Neural cell (in vitro differentiated cells): ENCODE measurements around the gene OGA. TPM values are rescaled to one million over a fixed set of nuclear protein-coding genes. Genes with fewer than 3 reads are reported as not detected.

Experiments
- H2AFZ ChIP-seq: fragments of 200-600, 300-800 bp; sonication (generic), shearing (Covaris generic); 2 replicates; pipeline ENCODE4 v1.6.0; 2014; ENCODE audit warnings: low read depth, mild to moderate bottlenecking, antibody characterized with exemption, low read length, moderate library complexity
- H3F3A ChIP-seq: fragments of 200-600 bp; shearing (Covaris generic); 2 replicates; pipeline ENCODE4 v1.6.1; 2016; ENCODE audit warnings: mild to moderate bottlenecking, moderate library complexity, mixed read lengths, antibody characterized with exemption, low read length; ENCODE audit not compliant: insufficient read depth, poor library complexity, severe bottlenecking
- H3K27ac ChIP-seq: fragments of 200-600, 300-800 bp; sonication (generic), shearing (Covaris generic); 2 replicates; pipeline ENCODE4 v1.5.1; 2014; ENCODE audit warnings: mild to moderate bottlenecking, low read length, moderate library complexity
- H3K27me3 ChIP-seq: fragments of 300-800, 200-600 bp; sonication (generic), shearing (Covaris generic); 2 replicates; pipeline ENCODE4 v1.6.0; 2014; ENCODE audit warnings: mild to moderate bottlenecking, low read depth, low read length, moderate library complexity; ENCODE audit not compliant: insufficient read depth
- H3K36me3 ChIP-seq: fragments of 300-800, 200-600 bp; sonication (generic), shearing (Covaris generic); 2 replicates; pipeline ENCODE4 v1.5.1; 2014; ENCODE audit warnings: mild to moderate bottlenecking, antibody characterized with exemption, low read length, moderate library complexity; ENCODE audit not compliant: insufficient read depth
- H3K4me2 ChIP-seq: fragments of 300-800, 200-600 bp; sonication (generic), shearing (Covaris generic); 2 replicates; pipeline ENCODE4 v1.6.0; 2014; ENCODE audit warnings: mild to moderate bottlenecking, low read length
- H3K4me3 ChIP-seq: fragments of 300-800, 200-600 bp; sonication (generic), shearing (Covaris generic); 2 replicates; pipeline ENCODE4 v1.5.1; 2014; ENCODE audit warnings: mild to moderate bottlenecking, low read length, moderate library complexity
- H3K79me2 ChIP-seq: fragments of 200-600 bp; shearing (Covaris generic); replicated peaks from 2 replicates; pipeline ENCODE4 v1.6.0; 2014; ENCODE audit warnings: mild to moderate bottlenecking, low read length, moderate library complexity; ENCODE audit not compliant: insufficient read depth
- H3K9ac ChIP-seq: fragments of 300-800, 200-600 bp; sonication (generic), shearing (Covaris generic); 2 replicates; pipeline ENCODE4 v1.6.1; 2016; ENCODE audit warnings: mild to moderate bottlenecking, low read length, mixed read lengths
- H3K9me2 ChIP-seq: fragments of 200-600 bp; shearing (Covaris generic); 2 replicates; pipeline ENCODE4 v1.6.1; 2016; ENCODE audit warnings: mild to moderate bottlenecking, low read length, mixed read lengths; ENCODE audit not compliant: insufficient read depth
- H3K9me3 ChIP-seq: fragments of 200-600, 300-800 bp; sonication (generic), shearing (Covaris generic); 2 replicates; pipeline ENCODE4 v1.6.1; 2016; ENCODE audit warnings: mild to moderate bottlenecking, mixed run types, low read length, moderate library complexity, mixed read lengths
- H4K20me1 ChIP-seq: fragments of 200-600 bp; shearing (Covaris generic); 2 replicates; pipeline ENCODE4 v1.6.1; 2016; ENCODE audit warnings: mild to moderate bottlenecking, mixed run types; ENCODE audit not compliant: insufficient read depth
- EP300 ChIP-seq: fragments of 450-650 bp; conservative IDR thresholded peaks from 2 replicates; pipeline ENCODE4 v1.6.1; 2014; ENCODE audit warnings: antibody characterized with exemption, mild to moderate bottlenecking, moderate library complexity; ENCODE audit not compliant: poor library complexity, severe bottlenecking
- EZH2 ChIP-seq: fragments of 200-600, 300-800 bp; shearing (Covaris generic), sonication (generic); IDR thresholded peaks from 2 replicates; pipeline ENCODE4 v1.6.1; 2014; ENCODE audit warnings: antibody characterized with exemption, low read length, borderline replicate concordance, mild to moderate bottlenecking; ENCODE audit not compliant: insufficient read depth, poor library complexity, severe bottlenecking
- POLR2AphosphoS5 ChIP-seq: IDR thresholded peaks from 2 replicates; pipeline ENCODE4 v1.6.1; 2012
- RAD21 ChIP-seq: fragments of 450-650 bp; conservative IDR thresholded peaks from 2 replicates; pipeline ENCODE4 v1.6.1; 2014; ENCODE audit warnings: antibody characterized with exemption, mild to moderate bottlenecking, moderate library complexity
- SMC3 ChIP-seq: fragments of 450-650 bp; conservative IDR thresholded peaks from 2 replicates; pipeline ENCODE4 v1.6.1; 2014; ENCODE audit warnings: antibody characterized with exemption, mild to moderate bottlenecking, moderate library complexity; ENCODE audit not compliant: poor library complexity
- TAF1 ChIP-seq: IDR thresholded peaks from 2 replicates; pipeline ENCODE4 v1.6.1; 2012; ENCODE audit warnings: low read depth
- polyA plus RNA-seq: library from polyadenylated mRNA; depleted of rRNA; stranded (reverse); fragments of >200 nt; gene quantifications from 2 replicates; pipeline ENCODE4 v1.2.3, GENCODE V29; 2014
- TF ChIP-seq, protein P1 (sequence below): IDR thresholded peaks from 2 replicates; pipeline ENCODE4 v1.6.1; 2012; ENCODE audit warnings: borderline replicate concordance
- TF ChIP-seq, protein P2 (sequence below): fragments of 450-650 bp; IDR thresholded peaks from 2 replicates; pipeline ENCODE4 v1.5.1; 2014; ENCODE audit warnings: antibody characterized with exemption, mild to moderate bottlenecking, moderate library complexity; ENCODE audit not compliant: poor library complexity, severe bottlenecking

OGA gene
- polyA plus RNA-seq, 1 donor from 2014 or later, result 357 TPM

DNA sequence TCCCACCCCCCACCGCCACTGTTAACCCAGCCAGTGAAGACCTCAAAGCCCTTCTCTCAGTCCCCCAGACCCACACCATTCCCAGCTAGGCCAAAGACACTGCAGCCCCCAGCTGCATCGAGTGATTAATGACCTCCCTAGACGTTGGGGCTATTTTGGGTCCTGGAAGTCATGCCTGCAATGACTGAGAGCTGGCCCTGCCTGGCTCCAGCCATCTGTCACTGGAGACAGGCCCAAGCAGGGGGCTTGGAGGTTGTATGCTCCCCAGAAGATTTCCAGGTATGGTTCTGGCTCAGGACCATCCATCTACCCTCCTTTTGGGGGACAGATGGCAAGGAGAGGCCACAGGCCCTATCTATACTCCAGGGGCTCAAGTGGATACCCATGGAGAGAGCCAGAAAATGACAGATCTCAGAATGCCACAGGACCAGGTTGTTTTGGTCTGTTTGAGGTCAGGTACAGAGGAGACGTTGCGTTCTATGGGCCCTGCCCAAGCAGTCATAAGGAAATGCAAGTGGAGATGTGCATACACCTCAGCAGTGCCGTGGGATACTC is 20.2 kb upstream of the OGA start:
- Histone ChIP-seq H3F3A (no peaks in the 10 kb centered on the region), H3K4me2 (no peak overlapping the region), H3K36me3 (no peaks in the 10 kb centered on the region), H3K27me3 (peaks cover 26% of the 10 kb centered on the region), H3K4me3 (no peak overlapping the region), H3K9me2 (no peaks in the 10 kb centered on the region), H2AFZ (no peak overlapping the region), H4K20me1 (no peaks in the 10 kb centered on the region), H3K79me2 (no peaks in the 10 kb centered on the region), H3K9me3 (no peaks in the 10 kb centered on the region), H3K9ac (no peak overlapping the region), H3K27ac (no peak overlapping the region)
- TF ChIP-seq SMC3 (no peak), POLR2AphosphoS5 (no peak), TAF1 (no peak), RAD21 (no peak), EZH2 (no peak), EP300 (no peak)
- TF ChIP-seq, protein P1, sequence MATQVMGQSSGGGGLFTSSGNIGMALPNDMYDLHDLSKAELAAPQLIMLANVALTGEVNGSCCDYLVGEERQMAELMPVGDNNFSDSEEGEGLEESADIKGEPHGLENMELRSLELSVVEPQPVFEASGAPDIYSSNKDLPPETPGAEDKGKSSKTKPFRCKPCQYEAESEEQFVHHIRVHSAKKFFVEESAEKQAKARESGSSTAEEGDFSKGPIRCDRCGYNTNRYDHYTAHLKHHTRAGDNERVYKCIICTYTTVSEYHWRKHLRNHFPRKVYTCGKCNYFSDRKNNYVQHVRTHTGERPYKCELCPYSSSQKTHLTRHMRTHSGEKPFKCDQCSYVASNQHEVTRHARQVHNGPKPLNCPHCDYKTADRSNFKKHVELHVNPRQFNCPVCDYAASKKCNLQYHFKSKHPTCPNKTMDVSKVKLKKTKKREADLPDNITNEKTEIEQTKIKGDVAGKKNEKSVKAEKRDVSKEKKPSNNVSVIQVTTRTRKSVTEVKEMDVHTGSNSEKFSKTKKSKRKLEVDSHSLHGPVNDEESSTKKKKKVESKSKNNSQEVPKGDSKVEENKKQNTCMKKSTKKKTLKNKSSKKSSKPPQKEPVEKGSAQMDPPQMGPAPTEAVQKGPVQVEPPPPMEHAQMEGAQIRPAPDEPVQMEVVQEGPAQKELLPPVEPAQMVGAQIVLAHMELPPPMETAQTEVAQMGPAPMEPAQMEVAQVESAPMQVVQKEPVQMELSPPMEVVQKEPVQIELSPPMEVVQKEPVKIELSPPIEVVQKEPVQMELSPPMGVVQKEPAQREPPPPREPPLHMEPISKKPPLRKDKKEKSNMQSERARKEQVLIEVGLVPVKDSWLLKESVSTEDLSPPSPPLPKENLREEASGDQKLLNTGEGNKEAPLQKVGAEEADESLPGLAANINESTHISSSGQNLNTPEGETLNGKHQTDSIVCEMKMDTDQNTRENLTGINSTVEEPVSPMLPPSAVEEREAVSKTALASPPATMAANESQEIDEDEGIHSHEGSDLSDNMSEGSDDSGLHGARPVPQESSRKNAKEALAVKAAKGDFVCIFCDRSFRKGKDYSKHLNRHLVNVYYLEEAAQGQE, result no peak

DNA sequence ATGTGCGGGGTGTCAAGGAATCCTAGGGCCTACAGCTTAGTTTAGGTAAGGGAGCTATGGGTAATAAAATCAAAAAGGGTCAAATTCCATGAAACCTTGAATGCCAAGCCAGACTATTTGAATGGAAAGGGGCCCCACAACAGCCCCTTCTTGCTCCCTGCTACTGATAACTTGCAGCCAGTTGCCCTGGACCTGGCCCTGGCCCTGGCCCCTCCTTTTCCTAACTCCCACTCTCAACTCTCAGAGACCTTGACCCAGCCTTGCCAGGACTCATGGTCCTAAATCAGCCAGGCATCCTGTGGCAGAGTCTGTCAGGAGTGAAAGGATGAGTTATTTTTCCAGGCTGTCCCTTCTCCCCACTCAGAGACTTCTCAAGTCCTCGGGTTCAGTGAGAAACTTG is 19.5 kb upstream of the OGA start:
- no peaks in the 10 kb centered on the region for H3F3A ChIP-seq
- H3K4me3 ChIP-seq, result no peak overlapping the region
- no peak overlapping the region for H3K4me2 ChIP-seq
- H3K9me3 ChIP-seq, result no peaks in the 10 kb centered on the region
- H3K9ac ChIP-seq, result no peak overlapping the region
- H3K27ac ChIP-seq, result no peak overlapping the region
- H3K9me2 ChIP-seq, result no peaks in the 10 kb centered on the region
- H2AFZ ChIP-seq, result no peak overlapping the region
- H3K79me2 ChIP-seq, result no peaks in the 10 kb centered on the region
- H3K27me3 ChIP-seq, result peaks cover 20% of the 10 kb centered on the region
- TF ChIP-seq, protein P1, result no peak
- TF ChIP-seq POLR2AphosphoS5 (no peak), EZH2 (no peak)
- TF ChIP-seq, protein P2, sequence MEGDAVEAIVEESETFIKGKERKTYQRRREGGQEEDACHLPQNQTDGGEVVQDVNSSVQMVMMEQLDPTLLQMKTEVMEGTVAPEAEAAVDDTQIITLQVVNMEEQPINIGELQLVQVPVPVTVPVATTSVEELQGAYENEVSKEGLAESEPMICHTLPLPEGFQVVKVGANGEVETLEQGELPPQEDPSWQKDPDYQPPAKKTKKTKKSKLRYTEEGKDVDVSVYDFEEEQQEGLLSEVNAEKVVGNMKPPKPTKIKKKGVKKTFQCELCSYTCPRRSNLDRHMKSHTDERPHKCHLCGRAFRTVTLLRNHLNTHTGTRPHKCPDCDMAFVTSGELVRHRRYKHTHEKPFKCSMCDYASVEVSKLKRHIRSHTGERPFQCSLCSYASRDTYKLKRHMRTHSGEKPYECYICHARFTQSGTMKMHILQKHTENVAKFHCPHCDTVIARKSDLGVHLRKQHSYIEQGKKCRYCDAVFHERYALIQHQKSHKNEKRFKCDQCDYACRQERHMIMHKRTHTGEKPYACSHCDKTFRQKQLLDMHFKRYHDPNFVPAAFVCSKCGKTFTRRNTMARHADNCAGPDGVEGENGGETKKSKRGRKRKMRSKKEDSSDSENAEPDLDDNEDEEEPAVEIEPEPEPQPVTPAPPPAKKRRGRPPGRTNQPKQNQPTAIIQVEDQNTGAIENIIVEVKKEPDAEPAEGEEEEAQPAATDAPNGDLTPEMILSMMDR, result no peak
- no peaks in the 10 kb centered on the region for H3K36me3 ChIP-seq
- H4K20me1 ChIP-seq, result no peaks in the 10 kb centered on the region
